ENCODE data around the gene GDF10.

The GDF10 gene

DNA sequence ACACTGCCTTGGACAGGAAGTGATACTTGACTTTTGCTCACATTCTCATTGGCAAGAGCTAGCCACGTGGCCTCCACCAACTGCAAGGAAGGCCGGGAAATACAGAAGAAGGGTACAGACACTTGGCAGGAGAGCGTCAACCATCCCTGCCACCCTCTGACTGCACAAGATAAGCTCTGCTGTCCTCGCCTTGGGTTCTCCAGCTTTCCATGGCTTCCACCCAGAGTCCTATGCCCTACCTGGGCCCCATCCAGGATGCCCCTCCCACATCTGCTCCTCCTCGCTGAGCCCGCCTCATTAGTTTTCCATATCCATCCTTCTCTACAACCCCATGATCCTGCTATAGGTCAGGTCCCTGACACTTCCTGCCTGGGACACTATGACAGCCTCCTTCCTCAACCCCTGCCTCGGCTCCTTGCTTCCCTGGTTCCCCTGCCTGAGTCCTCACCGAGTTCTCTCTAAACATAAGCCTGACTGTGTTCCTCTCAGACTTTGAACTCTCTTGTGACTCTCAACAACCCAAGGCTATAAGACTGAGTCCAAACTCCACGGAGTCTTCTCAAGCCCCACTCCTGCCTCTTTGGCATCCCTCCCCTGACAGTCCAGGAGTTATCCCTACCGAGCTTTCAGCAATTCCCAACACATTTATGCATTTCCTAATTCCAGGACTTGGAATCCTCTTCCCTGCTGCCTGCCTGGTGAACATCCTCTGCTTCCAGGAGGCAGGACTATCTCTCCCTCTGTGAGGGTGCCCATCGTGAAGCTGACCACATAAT lies 23.2 kb upstream of the GDF10 start:
- DNase-seq = no peak

DNA sequence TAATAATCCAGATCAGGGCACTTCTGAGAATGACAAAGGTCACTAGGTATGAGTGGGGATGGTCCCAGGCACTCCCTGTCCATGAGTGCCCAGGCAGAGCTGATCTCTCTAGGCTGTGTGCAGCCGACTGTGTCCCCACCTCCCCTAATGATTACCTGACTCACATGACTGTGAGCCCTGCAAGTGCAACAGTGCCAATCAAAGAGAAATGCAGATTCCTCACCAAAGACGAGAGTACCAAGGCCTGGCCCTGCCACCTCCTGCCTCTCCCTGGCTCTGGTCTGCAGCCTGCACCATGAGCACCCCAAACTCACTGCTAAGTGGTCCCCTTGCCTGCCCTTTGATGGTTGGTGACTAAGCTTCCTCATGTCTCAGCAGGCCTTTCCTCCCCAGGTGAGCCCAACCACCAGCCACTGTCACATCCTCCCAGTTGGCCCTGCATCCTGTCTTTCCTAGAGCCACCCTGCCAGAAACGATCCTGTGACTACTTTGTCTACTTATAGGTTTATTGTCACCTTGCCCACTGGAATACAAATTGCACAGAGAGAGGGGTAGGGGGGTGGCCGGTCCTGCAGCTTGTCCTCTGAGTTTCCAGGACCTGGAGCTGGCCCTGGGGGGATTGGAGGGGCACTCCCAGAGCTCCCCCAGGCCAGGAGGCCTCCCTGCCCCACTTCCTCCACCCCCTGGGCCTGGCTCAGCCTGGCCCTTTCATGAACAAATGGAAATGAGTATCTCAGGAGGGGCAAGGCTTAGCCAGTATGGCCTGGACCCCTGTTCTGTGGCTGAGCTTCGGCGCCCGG lies 22.4 kb upstream of the GDF10 start:
- peak in 2 of 4 experiments; percentile 34 to 38 for DNase-seq

DNA sequence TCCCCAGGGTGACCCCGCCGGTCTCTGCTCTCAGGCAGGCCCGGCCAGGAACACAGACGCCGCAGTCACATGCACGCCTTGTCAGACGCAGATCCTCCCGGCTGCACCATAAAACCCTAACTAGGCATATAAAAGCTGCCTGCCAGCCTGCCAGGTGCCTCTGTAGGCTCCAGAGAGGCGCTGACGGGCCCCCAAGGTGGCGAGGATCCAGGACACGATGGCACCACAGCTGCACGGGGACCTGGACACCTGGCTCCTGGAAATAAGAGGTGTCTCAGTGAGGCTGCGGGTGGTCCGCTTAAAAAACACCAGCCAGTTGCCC lies 21.9 kb upstream of the GDF10 start:
- DNase-seq = no peak

DNA sequence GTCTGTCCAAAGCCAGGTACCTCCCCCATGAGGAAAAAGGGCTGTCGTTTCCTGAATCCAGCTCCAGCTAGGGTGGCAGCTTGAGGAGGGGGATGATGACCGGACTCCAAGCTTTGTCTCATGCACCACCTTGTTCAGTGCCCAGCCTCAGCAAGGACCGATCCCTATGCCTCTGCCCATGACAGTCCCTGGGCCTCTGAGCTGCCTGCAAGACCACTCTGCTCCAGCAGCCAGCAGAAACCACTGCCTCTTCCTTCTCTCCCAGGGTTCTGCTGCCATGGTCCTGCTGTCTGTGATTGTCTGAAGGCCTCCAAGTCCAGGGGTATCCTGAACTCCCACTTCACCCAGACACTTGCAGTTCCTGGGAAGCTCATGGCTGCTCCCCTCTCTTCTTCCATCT lies 21.3 kb upstream of the GDF10 start:
- no peak for DNase-seq

DNA sequence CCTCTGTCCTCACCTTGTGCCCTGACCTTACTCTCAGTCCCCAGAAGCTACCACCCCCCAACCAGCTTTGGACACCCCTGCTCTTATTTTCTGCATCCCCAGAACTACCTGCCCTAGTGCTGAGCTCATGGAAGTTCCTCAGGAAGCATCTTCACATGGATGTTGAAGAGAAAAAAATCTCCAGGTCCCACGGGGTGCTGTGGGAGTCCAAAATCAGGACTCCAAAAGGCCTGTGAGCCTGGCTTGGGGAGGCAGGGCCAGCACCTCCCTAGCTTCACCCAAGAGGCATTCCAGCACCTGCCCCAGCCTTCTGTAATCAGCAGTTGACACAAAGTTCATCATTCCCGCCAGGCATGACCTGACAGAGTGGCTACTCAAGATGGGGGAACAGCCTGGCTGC lies 20.7 kb upstream of the GDF10 start:
- no peak for DNase-seq

GRCh38 chr10:47282005-47282656 lies 17.9 kb upstream of the GDF10 start:
- DNase-seq = no peak

- DNase-seq = no peak
These were observed 17.4 kb upstream of the GDF10 start for GRCh38 chr10:47282657-47283018.

DNA sequence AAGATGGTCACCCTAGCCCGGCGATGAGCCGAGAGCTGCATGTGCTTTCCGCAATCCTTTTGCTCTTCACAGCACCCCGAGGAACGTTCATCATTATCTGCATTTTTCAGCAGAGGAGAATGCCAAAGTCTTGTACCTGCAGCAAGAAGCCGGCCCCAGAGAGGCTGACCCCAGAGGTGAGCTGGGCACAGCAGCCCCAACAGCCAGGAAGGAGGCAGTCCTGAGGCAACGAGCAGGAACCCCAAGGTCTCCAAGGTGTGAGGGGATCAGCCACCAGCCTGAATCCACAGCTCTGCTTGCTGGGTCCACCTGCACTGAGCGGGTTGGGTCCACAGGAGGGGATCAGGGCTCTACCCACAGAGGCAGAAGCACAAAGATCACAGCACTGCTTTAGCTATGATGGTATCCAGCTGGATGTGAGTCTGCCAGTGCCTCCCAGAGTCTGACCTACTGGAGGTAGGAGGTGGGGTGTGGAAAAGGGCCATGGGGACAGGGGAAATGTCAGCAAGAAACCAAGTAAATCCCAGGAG lies 16.8 kb upstream of the GDF10 start:
- DNase-seq = no peak

DNA sequence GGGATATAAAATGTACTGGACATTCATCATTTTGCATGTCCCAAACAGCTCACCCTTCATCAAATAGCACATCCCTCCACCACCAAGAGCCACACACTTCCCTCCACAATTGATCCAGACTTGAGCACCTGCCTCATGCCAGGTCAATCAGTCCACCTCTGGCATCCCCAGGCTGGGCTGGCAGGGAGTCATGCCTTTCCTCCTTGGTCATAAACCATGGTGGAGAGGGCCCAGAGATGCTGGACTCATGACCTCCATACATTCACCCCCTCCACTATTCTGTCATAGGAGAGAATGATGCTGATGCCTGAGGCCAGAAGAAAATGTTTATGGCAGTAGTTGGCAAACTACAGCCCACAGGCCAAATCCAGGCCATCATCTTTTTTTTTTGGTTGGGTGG lies 16.1 kb upstream of the GDF10 start:
- no peak for DNase-seq

GRCh38 chr10:47285381-47286115 lies 14.4 kb upstream of the GDF10 start:
- DNase-seq = no peak

- DNase-seq = no peak
These were observed 13.9 kb upstream of the GDF10 start for GRCh38 chr10:47286116-47286505.

GRCh38 chr10:47286591-47287315 lies 13.2 kb upstream of the GDF10 start:
- no peak for DNase-seq

DNA sequence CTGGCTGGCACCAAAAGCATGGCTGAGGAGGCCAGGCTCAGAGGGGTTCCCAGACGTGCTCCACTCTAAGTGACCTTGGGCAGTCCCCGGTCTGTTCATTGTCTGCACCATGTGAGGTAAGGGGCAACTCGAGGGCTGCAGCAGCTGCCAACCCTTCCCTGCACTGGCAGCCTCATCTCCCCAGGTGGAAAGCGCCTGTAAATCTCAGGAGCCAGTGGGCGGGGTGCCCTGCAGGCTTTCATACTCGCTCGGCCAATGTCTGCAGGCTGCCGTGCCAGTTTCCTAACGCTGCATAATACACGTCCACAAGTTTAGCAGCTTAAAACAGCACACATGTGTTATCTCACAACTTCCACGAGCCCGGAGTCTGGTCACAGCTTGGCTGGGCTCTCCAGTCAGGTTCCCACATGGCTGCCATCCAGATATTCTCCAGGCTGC lies 12.6 kb upstream of the GDF10 start:
- no peak for DNase-seq

- DNase-seq = no peak
These were observed 12.2 kb upstream of the GDF10 start for GRCh38 chr10:47287805-47288204.

DNA sequence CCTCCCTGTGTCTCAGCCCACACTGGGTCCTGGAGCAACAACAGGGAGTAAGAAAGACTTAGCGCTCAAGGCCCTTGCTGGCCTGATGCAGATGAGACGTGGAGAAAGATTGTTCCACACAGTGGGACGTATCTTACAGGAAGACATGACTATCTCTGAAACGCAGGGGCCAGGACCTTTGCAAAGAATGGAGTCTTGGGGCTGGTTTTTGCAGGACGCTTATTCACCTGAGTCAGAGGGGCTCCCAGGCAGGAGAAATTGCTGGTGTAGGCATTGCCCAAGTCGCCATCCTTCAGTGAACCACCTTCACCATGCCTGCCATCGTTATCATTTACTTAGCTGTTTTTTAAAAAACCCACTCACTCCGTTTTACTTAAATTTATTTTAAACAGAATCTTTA lies 11.8 kb upstream of the GDF10 start:
- DNase-seq = no peak

DNA sequence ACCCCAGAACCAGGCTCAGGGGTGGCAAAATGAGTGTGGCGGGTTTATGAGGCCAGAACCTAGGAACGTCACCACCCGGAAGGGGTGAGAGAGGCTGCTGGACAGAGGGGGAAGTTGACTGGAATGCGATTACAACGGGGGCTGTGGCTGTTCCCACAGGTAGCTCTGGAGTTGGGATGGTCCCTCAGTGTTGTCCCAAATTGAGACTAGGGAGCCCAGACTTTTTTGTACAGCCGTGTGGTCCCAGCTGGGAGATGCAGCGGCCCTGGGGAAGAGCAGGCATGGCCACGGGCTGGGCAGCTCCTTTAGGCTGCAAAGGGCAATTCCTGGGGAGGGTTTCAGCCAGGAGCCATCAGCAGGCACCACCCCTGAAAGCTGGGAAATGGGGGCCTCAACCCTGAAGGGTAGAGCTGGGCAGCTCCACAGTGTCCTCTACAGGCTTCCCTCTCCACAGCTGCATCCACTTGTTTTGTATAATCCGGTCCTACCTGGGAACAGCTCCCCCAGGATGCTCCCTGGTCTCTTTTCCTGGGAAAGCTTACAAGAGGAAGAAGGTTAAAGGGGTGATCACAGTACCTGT lies 11.0 kb upstream of the GDF10 start:
- DNase-seq = no peak

DNA sequence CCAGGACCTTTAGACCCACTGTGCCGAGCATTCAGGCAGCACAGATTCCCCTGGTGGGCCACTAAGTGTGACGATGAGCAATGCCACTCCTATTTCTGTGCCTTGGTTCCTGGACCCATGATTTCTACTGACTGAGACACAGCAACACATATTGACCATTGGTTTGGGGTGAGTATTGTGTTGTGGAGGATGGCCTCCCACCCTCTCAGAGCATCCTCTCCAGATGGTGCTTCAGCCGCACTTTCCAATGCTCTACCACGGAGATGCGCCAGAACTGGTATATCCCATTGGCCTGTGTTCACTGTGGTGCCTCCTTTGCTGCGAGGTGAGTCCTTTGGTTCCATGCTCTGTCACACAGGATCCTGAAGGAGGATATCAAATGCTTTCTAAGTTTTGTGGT lies 10.1 kb upstream of the GDF10 start:
- DNase-seq = no peak

GRCh38 chr10:47290338-47290737 lies 9.7 kb upstream of the GDF10 start:
- DNase-seq = no peak

GRCh38 chr10:47291682-47292081 lies 8.3 kb upstream of the GDF10 start:
- no peak for DNase-seq

GRCh38 chr10:47294057-47294456 lies 5.9 kb upstream of the GDF10 start:
- no peak for DNase-seq

DNA sequence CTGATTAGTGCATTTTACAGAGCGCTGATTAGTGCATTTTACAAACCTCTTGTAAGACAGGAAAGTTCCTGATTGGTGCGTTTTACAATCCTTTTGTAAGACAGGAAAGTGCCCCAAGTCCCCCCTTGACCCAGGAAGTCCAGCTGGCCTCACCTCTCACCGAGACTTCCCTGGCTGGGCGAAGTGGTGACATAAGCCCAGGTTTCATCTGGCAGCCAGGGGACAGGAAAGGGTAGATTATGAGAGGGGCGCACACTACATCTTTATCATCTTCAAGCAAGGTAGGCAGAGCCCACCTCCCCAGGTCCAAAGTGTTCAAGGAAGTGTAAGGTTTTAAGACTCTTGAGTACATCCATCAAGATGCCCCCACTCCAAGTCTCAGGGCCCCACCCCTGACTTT lies 5.5 kb upstream of the GDF10 start:
- DNase-seq = no peak

DNA sequence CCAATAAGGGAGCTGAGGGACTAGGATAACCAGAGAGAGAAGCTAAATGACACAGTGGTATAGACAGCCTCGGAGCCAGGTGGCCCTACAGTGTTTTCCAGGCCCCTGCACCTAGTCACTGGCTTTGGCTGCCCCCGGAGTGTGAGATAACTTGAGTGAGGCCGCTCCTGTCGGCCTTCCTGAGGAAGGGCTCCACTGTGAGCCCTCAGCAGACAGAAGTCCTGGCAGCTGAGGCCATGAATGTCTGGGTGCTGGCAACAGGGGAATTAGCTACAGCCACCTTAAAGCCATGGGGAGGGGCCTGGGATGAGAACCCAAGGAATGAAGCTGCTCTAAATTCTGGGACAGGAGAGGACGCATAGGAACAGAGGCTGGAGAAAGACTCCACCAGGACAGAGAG lies 4.6 kb upstream of the GDF10 start:
- no peak for DNase-seq

All from activated naive CD4-positive, alpha-beta T cell (primary cell).